HEK293 (cell line): ENCODE data around the gene LAX1.

Experiments
- CTCF ChIP-seq: fragments of 450-650 bp; formaldehyde crosslinking; IDR thresholded peaks from 2 replicates; pipeline ENCODE4 v1.5.1; 2016; ENCODE audit warnings: missing biosample characterization, missing genetic modification characterization
- PATZ1 ChIP-seq: fragments of 450-650 bp; formaldehyde crosslinking; IDR thresholded peaks from 2 replicates; pipeline ENCODE4 v1.5.1; 2016; ENCODE audit warnings: missing biosample characterization, missing genetic modification characterization
- REST ChIP-seq: fragments of 450-650 bp; formaldehyde crosslinking; IDR thresholded peaks from 2 replicates; pipeline ENCODE4 v1.5.1; 2016; ENCODE audit warnings: missing biosample characterization, missing genetic modification characterization
- SP2 ChIP-seq: fragments of 450-650 bp; formaldehyde crosslinking; IDR thresholded peaks from 2 replicates; pipeline ENCODE4 v1.5.1; 2016; ENCODE audit warnings: missing biosample characterization, missing genetic modification characterization
- YY1 ChIP-seq: fragments of 450-650 bp; formaldehyde crosslinking; IDR thresholded peaks from 2 replicates; pipeline ENCODE4 v1.5.1; 2018; ENCODE audit warnings: missing biosample characterization, missing genetic modification characterization
- ZBTB48 ChIP-seq: fragments of 450-650 bp; formaldehyde crosslinking; IDR thresholded peaks from 2 replicates; pipeline ENCODE4 v1.5.1; 2016; ENCODE audit warnings: missing biosample characterization, missing genetic modification characterization
- ZNF19 ChIP-seq: fragments of 450-650 bp; formaldehyde crosslinking; IDR thresholded peaks from 2 replicates; pipeline ENCODE4; 2016; ENCODE audit warnings: missing biosample characterization, missing genetic modification characterization, low read depth
- ZNF280D ChIP-seq: fragments of 450-650 bp; formaldehyde crosslinking; IDR thresholded peaks from 2 replicates; pipeline ENCODE4 v1.5.1; 2016; ENCODE audit warnings: missing biosample characterization, missing genetic modification characterization
- ZNF335 ChIP-seq: fragments of 450-650 bp; formaldehyde crosslinking; conservative IDR thresholded peaks from 2 replicates; pipeline ENCODE4 v1.5.1; 2016; ENCODE audit warnings: missing biosample characterization, missing genetic modification characterization
- ZNF362 ChIP-seq: fragments of 450-650 bp; formaldehyde crosslinking; IDR thresholded peaks from 2 replicates; pipeline ENCODE4 v1.5.1; 2016; ENCODE audit warnings: missing biosample characterization, missing genetic modification characterization
- ZNF366 ChIP-seq: fragments of 450-650 bp; formaldehyde crosslinking; conservative IDR thresholded peaks from 2 replicates; pipeline ENCODE4 v1.5.1; 2016; ENCODE audit warnings: missing biosample characterization, missing genetic modification characterization

GRCh38 chr1:203799971-203800370 lies 35.0 kb downstream of the LAX1 start:
- TF ChIP-seq ZNF362 (tag by site-specific recombination), result no peak
- TF ChIP-seq ZNF335 (tag by site-specific recombination), result no peak
- no peak for TF ChIP-seq PATZ1 (tag by site-specific recombination)
- no peak for TF ChIP-seq ZBTB48
- no peak for TF ChIP-seq ZNF366 (tag by site-specific recombination)
- TF ChIP-seq CTCF (tag by site-specific recombination), result no peak
- TF ChIP-seq ZNF280D, result no peak
- TF ChIP-seq SP2 (tag by site-specific recombination), result no peak
- no peak for TF ChIP-seq YY1 (tag by site-specific recombination)
- no peak for TF ChIP-seq REST (tag by site-specific recombination)
- TF ChIP-seq ZNF19 (tag by site-specific recombination), result no peak
